Upper lobe of right lung (tissue), 1 donor: ENCODE results near the gene IL18R1. TPM values are rescaled to one million over a fixed set of nuclear protein-coding genes. Genes with fewer than 3 reads are reported as not detected.
A peak's percentile ranks its signal among the peaks of the same experiment; 100 is the strongest.

Experiments
- ATAC-seq: fragments of 200-7000 bp; cut with Tn5 transposase; one replicate; pipeline ENCODE4 v1.9.1; 2020; ENCODE audit warnings: mild to moderate bottlenecking, moderate library complexity
- DNase-seq: peaks from one replicate; pipeline ENCODE4 v3.0.0-alpha.2; 2020
- H3K27ac ChIP-seq: fragments of 200-600 bp; one replicate; pipeline ENCODE4 v1.8.0; 2022
- H3K27me3 ChIP-seq: fragments of 200-600 bp; one replicate; pipeline ENCODE4 v1.8.0; 2022; ENCODE audit warnings: mild to moderate bottlenecking
- H3K36me3 ChIP-seq: fragments of 200-600 bp; one replicate; pipeline ENCODE4 v1.8.0; 2022
- H3K4me1 ChIP-seq: fragments of 200-600 bp; one replicate; pipeline ENCODE4 v1.8.0; 2022
- H3K4me3 ChIP-seq: fragments of 200-600 bp; one replicate; pipeline ENCODE4 v1.8.0; 2022; ENCODE audit warnings: mild to moderate bottlenecking
- H3K9me3 ChIP-seq: fragments of 200-600 bp; one replicate; pipeline ENCODE4 v1.8.0; 2022
- intact Hi-C: fragments of 100-400 bp; cut with DNase I; formaldehyde crosslinking; loops from one replicate; pipeline ENCODE4 v1.11.0; 2022
- total RNA-seq: library from RNA; stranded (reverse); fragmentation: NEBNext Ultra II Directional; extraction: Animal tissue kit (Norgen Biotek cat#: 25700); gene quantifications from one replicate; pipeline ENCODE4 v1.2.1, GENCODE V29; 2021
- TF ChIP-seq, protein P1 (sequence below): fragments of 200-600 bp; IDR thresholded peaks from one replicate; pipeline ENCODE4 v1.8.0; 2022; ENCODE audit warnings: antibody characterized with exemption
- donor health status: DM: no; HTN: yes; CAD: no; lungs with severe emphysema.

The IL18R1 gene
- total RNA-seq, 1 donor from 2014 or later, result 26.5 TPM

GRCh38 chr2:102392096-102392495 lies 36.5 kb downstream of the IL18R1 start:
- DNase-seq (no peak), ATAC-seq (no peak)
- no peaks in the 10 kb centered on the region for H3K4me1 ChIP-seq
- TF ChIP-seq, protein P1, sequence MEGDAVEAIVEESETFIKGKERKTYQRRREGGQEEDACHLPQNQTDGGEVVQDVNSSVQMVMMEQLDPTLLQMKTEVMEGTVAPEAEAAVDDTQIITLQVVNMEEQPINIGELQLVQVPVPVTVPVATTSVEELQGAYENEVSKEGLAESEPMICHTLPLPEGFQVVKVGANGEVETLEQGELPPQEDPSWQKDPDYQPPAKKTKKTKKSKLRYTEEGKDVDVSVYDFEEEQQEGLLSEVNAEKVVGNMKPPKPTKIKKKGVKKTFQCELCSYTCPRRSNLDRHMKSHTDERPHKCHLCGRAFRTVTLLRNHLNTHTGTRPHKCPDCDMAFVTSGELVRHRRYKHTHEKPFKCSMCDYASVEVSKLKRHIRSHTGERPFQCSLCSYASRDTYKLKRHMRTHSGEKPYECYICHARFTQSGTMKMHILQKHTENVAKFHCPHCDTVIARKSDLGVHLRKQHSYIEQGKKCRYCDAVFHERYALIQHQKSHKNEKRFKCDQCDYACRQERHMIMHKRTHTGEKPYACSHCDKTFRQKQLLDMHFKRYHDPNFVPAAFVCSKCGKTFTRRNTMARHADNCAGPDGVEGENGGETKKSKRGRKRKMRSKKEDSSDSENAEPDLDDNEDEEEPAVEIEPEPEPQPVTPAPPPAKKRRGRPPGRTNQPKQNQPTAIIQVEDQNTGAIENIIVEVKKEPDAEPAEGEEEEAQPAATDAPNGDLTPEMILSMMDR, result no peak
- H3K36me3 ChIP-seq, result no peaks in the 10 kb centered on the region
- H3K4me3 ChIP-seq, result no peak overlapping the region
- H3K27me3 ChIP-seq, result no peaks in the 10 kb centered on the region
- intact Hi-C loops, result no loop called here
- no peaks in the 10 kb centered on the region for H3K9me3 ChIP-seq
- no peak overlapping the region for H3K27ac ChIP-seq

DNA sequence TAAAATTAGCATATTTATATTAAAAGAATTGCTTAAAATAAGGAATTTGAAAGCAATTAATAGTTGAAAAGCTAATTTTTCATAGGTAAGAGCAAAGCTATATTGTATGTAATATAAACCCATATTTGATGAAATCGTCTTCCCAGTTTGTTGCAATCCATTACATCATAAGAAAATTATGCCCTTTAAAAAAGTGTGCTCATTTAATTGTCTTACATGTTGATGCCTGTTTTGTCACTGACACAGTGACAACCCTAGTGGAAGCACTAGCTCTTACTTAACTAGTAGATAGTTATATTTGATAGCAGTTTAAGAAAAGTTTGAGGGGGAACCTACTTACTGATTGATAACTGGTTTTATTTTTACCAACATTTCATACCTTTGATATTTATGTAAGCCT lies 37.3 kb downstream of the IL18R1 start:
- H3K36me3 ChIP-seq, result no peaks in the 10 kb centered on the region
- DNase-seq (no peak), ATAC-seq (no peak)
- no peaks in the 10 kb centered on the region for H3K4me1 ChIP-seq
- H3K27ac ChIP-seq, result no peak overlapping the region
- intact Hi-C loops, result no loop called here
- H3K4me3 ChIP-seq, result no peak overlapping the region
- no peaks in the 10 kb centered on the region for H3K9me3 ChIP-seq
- no peaks in the 10 kb centered on the region for H3K27me3 ChIP-seq
- TF ChIP-seq, protein P1, result no peak

DNA sequence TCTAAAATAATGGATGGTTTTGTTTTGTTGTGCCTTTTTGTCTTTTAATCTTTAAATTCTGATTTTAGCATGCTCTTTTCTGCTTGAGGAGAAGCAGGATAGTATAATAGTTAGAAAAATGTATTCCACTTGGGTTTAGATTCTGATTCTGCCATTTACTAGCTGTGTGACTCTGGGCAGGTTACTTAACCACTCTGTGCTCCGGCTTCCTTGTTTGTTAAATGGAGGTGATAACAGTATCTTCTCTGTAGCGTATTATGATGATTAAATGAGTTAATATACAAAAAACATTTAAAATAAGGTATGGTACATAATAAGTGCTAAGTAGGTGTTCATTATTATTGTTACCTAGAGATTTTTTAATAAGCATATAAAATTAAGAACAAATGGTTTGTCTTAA lies 40.4 kb downstream of the IL18R1 start:
- no peak for ATAC-seq
- TF ChIP-seq, protein P1, result no peak
- Histone ChIP-seq H3K4me1 (no peaks in the 10 kb centered on the region), H3K27me3 (no peaks in the 10 kb centered on the region), H3K9me3 (no peaks in the 10 kb centered on the region), H3K4me3 (no peak overlapping the region), H3K36me3 (no peaks in the 10 kb centered on the region), H3K27ac (no peak overlapping the region)
- no peak for DNase-seq
- intact Hi-C loops, result no loop called here

GRCh38 chr2:102397209-102397608 lies 41.6 kb downstream of the IL18R1 start:
- Histone ChIP-seq H3K27ac (no peak overlapping the region), H3K36me3 (no peaks in the 10 kb centered on the region), H3K27me3 (no peaks in the 10 kb centered on the region), H3K4me3 (no peak overlapping the region), H3K4me1 (no peaks in the 10 kb centered on the region), H3K9me3 (no peaks in the 10 kb centered on the region)
- no peak for DNase-seq
- no peak for ATAC-seq
- TF ChIP-seq, protein P1, result no peak
- intact Hi-C loops, result no loop called here

DNA sequence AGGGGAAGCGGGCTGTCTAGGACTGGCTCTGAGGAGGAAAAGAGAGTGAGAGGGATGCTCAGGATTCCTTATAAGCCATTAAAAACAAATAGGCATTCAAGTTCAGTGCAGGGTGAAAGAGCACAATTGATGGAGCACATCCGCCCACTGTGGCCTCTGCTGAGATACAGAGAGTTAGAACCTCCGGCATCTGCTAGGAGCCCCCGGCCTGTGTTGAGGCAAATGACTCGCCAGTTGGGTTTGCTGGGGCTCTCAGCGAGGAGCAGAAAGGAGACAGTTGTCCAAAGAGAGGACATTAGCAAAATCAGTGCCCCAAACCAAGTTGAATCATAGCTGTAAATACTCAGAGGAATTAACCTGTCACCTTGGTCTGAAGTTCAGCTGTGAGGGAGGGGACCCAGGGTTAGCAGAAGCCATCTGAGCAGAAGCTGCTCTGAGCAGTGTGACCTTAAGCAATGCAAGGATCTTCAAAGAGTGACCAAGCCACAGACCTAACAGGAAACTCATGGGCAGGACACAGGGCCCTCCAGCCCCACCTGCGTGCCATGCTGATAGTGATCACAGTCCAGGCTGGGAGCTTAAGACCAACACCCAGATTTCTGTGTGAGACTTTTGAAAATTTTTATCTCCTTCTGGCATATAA lies 44.0 kb downstream of the IL18R1 start:
- DNase-seq (no peak), ATAC-seq (peak; percentile 19)
- Histone ChIP-seq H3K27ac (no peak overlapping the region), H3K4me3 (no peak overlapping the region), H3K27me3 (no peaks in the 10 kb centered on the region), H3K4me1 (no peaks in the 10 kb centered on the region), H3K36me3 (no peaks in the 10 kb centered on the region), H3K9me3 (no peaks in the 10 kb centered on the region)
- intact Hi-C loops, result no loop called here
- TF ChIP-seq, protein P1, result no peak

DNA sequence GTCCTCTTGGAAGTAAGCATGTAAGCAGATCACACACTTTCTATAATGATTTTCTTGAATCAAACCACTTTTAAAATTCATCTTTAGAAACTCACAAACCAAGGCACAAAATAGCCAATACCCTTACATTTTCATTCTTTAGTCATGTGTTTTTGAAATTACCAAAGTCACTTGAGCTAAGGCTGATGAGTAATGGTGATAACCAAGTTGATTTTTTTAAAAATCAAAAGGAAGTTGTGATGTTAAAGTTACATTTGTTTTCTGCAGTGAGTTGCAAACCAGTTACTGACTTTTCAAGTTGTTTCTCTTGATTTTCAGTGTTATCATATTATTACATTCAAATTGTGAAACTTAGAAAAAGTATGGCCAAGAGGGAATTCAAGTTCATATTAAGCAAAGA lies 45.9 kb downstream of the IL18R1 start:
- H3K4me3 ChIP-seq, result no peak overlapping the region
- no peaks in the 10 kb centered on the region for H3K9me3 ChIP-seq
- TF ChIP-seq, protein P1, result no peak
- no peak for DNase-seq
- intact Hi-C loops, result no loop called here
- no peaks in the 10 kb centered on the region for H3K36me3 ChIP-seq
- no peak for ATAC-seq
- no peaks in the 10 kb centered on the region for H3K27me3 ChIP-seq
- no peaks in the 10 kb centered on the region for H3K4me1 ChIP-seq
- no peak overlapping the region for H3K27ac ChIP-seq
